Endothelial cell of umbilical vein (primary cell): ENCODE measurements around the gene UBE2Q2. TPM values are rescaled to one million over a fixed set of nuclear protein-coding genes. Genes with fewer than 3 reads are reported as not detected.

Source experiments
- BruUV-seq: library from RNA; stranded (reverse); fragments of 400-500 nt; replicated peaks from 2 replicates; lab custom pipeline; 2021; lab: Mats Ljungman, UMichigan
- CTCF ChIA-PET: fragments of 300-600, 350-600 bp; sonication (Branson Sonifier 250); formaldehyde crosslinking; loops from one replicate; lab custom pipeline; 2021; ENCODE audit warnings: antibody characterized with exemption, inconsistent platforms; lab: Charles Lee
- POLR2A ChIA-PET: fragments of 300-600, 350-600 bp; sonication (Branson Sonifier 250); formaldehyde crosslinking; loops from one replicate; lab custom pipeline; 2021; ENCODE audit warnings: antibody characterized with exemption, inconsistent platforms; lab: Charles Lee
- DNase-seq: peaks from one replicate; pipeline ENCODE4 v3.0.0-alpha.2; 2011; ENCODE audit warnings: low read depth, low spot score
- FAIRE-seq: peaks from 2 replicates; lab custom pipeline; 2011; peaks lifted over from hg19 to GRCh38; lab: Jason Lieb, UNC
- H2AFZ ChIP-seq: 2 replicates; pipeline ENCODE4 v1.6.0; 2012; ENCODE audit warnings: low read depth, low read length, control low read depth, inconsistent platforms
- H3K27ac ChIP-seq: 2 replicates; pipeline ENCODE4 v1.5.1; 2011; ENCODE audit warnings: low read depth, mild to moderate bottlenecking, control low read depth, low read length, moderate library complexity; ENCODE audit not compliant: insufficient read depth
- H3K27me3 ChIP-seq, 2 experiments: 2 replicates each; pipeline versions ENCODE4 v1.6.0 to v1.6.1; 2011; ENCODE audit warnings: low read length in 2 of 2, mixed read lengths in 1 of 2; ENCODE audit not compliant: control insufficient read depth in 2 of 2, insufficient read depth in 2 of 2
- H3K36me3 ChIP-seq, 2 experiments: 2 replicates in 1 of 2; 3 replicates in 1 of 2; pipeline ENCODE4 v1.5.1; 2011; ENCODE audit warnings: low read length in 2 of 2, mild to moderate bottlenecking in 1 of 2, moderate library complexity in 1 of 2; ENCODE audit not compliant: control insufficient read depth in 2 of 2, insufficient read depth in 2 of 2; ENCODE audit errors: extremely low read depth in 1 of 2
- H3K4me1 ChIP-seq: 3 replicates; pipeline ENCODE4 v1.5.1; 2011; ENCODE audit warnings: mild to moderate bottlenecking, low read length; ENCODE audit not compliant: control insufficient read depth, insufficient read depth; ENCODE audit errors: extremely low read depth
- H3K4me2 ChIP-seq: 2 replicates; pipeline ENCODE4 v1.6.1; 2011; ENCODE audit warnings: low read length, control low read depth, mixed read lengths; ENCODE audit not compliant: insufficient read depth
- H3K4me3 ChIP-seq, 3 experiments: fragments of 200-600 bp in 1 of 3; sonication (generic), shearing (Covaris generic) in 1 of 3; replicated peaks in 1 of 3; 2 replicates each; pipeline ENCODE4 v1.5.1; 2011 to 2016; ENCODE audit warnings: control low read depth in 3 of 3, low read length in 3 of 3, mild to moderate bottlenecking in 2 of 3, inconsistent platforms in 1 of 3, low read depth in 1 of 3, moderate library complexity in 1 of 3; ENCODE audit not compliant: insufficient read depth in 1 of 3
- H3K79me2 ChIP-seq: 2 replicates; pipeline ENCODE4 v1.6.0; 2012; ENCODE audit warnings: low read length, inconsistent platforms; ENCODE audit not compliant: control insufficient read depth, insufficient read depth
- H3K9ac ChIP-seq: replicated peaks from 2 replicates; pipeline ENCODE3; 2011; ENCODE audit warnings: low read length, control low read depth; ENCODE audit not compliant: insufficient read depth; ENCODE audit errors: extremely low read depth
- H3K9me1 ChIP-seq: replicated peaks from 3 replicates; pipeline ENCODE4 v1.6.0; 2011; ENCODE audit warnings: mild to moderate bottlenecking, low read length; ENCODE audit not compliant: control insufficient read depth, insufficient read depth; ENCODE audit errors: extremely low read depth
- H3K9me3 ChIP-seq: replicated peaks from 2 replicates; pipeline ENCODE4 v1.5.1; 2012; ENCODE audit warnings: low read length, inconsistent platforms; ENCODE audit not compliant: control insufficient read depth, insufficient read depth
- H4K20me1 ChIP-seq: replicated peaks from 2 replicates; pipeline ENCODE3; 2011; ENCODE audit warnings: mild to moderate bottlenecking, low read length; ENCODE audit not compliant: control insufficient read depth, insufficient read depth; ENCODE audit errors: extremely low read depth
- FOS ChIP-seq: IDR thresholded peaks from 2 replicates; pipeline ENCODE4 v1.6.1; 2011; ENCODE audit warnings: mild to moderate bottlenecking, low read length, moderate library complexity, borderline replicate concordance; ENCODE audit not compliant: insufficient read depth
- GATA2 ChIP-seq: IDR thresholded peaks from 2 replicates; pipeline ENCODE4 v1.7.0; 2011; ENCODE audit warnings: low read depth, mild to moderate bottlenecking, moderate library complexity, mixed read lengths, low read length; ENCODE audit not compliant: insufficient read length, insufficient read depth
- JUN ChIP-seq: IDR thresholded peaks from 2 replicates; pipeline ENCODE4 v1.6.1; 2011; ENCODE audit warnings: borderline replicate concordance, low read depth; ENCODE audit not compliant: insufficient read length, insufficient read depth
- MYC ChIP-seq: IDR thresholded peaks from one replicate; pipeline ENCODE4 v1.6.1; 2011; ENCODE audit warnings: mild to moderate bottlenecking, low read depth, low read length
- POLR2AphosphoS5 ChIP-seq: IDR thresholded peaks from 2 replicates; pipeline ENCODE4 v1.6.1; 2012; ENCODE audit warnings: low read depth, mild to moderate bottlenecking, control low read depth, low read length, moderate library complexity; ENCODE audit not compliant: insufficient read depth
- dilution Hi-C: fragments of 300-500 bp; cut with MboI; formaldehyde crosslinking; loops from one replicate; pipeline ENCODE4 v1.15.0; 2019; ENCODE audit warnings: low sequenced_read_pairs; ENCODE audit not compliant: extremely low pct_ligation_motif_present
- intact Hi-C: fragments of 100-400 bp; cut with micrococcal nuclease; formaldehyde crosslinking; loops from one replicate; pipeline ENCODE4 v1.10.0; 2022
- polyA plus RNA-seq, 4 experiments: library from polyadenylated mRNA; depleted of rRNA in 3 of 4; stranded (reverse) in 3 of 4; unstranded in 1 of 4; fragments of >200 nt; gene quantifications; 2 replicates each; pipeline versions ENCODE4 v1.2.1 to v1.2.3, GENCODE V29; 2011 to 2012; ENCODE audit warnings: missing spikeins in 1 of 4
- total RNA-seq: library from RNA; stranded (reverse); gene quantifications from 2 replicates; pipeline ENCODE4 v1.2.3, GENCODE V29; 2021
- TF ChIP-seq, protein P1 (sequence below), 2 donors: IDR thresholded peaks; 1 replicate in 1 of 2; 2 replicates in 1 of 2; pipeline ENCODE4 v1.5.1; 2011; ENCODE audit warnings: low read length in 2 of 2, mild to moderate bottlenecking in 2 of 2, moderate library complexity in 2 of 2, control low read depth in 1 of 2, inconsistent platforms in 1 of 2, low read depth in 1 of 2; ENCODE audit not compliant: insufficient read depth in 1 of 2; ENCODE audit errors: extremely low read depth in 1 of 2

The UBE2Q2 gene
- total and polyA plus RNA-seq, 2 donors (not counting 3 experiments of a cell fraction or from before 2014, with no cell fraction given), result 12.9 to 32.8 TPM

DNA sequence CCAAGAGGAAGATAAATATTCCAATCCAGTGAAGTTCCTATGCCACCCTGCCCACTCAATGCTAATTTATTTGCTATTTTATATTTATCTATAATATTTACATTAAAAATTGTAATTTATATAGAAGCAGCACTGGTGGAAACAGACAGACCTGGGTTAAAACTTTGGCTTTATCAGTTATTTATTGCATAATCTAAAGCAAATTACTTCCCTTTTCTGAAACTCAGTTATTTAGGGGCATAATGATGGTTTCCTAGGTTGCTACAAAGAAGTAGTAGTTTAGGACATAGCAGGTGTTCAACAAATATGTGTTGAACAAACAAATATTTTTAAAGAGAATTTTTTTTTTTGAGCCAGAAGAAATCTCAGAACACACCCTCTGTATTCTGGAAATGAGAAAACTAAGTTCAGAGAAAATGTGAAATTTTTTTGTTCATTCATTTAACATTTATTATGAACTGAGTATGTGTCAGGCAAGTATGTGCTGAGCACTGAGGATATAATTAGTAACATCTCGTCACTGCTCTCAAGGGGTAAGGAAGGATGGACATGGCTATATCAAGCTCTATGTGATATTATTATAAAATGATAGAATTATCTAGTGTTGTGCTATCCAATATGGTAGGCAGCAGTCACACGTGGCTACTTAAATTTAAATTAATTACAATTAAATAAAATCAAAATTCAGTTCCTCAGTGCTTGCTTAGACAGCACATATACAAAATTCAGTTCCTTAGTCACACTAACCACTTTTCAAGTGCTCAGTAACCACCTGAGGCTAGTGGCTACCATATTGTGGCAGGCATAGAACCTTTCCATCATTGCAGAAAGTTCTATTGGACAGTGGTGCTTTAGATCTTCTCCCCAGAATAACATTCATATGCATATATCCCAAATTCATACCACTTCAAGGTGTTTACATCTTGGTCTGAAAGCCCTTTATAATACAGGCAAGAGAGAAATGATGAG, 7.0 kb upstream of the UBE2Q2 start:
- intact Hi-C loops (no loop called here), dilution Hi-C loops (no loop called here)

More for the DNA sequence above, 7.0 kb upstream of the UBE2Q2 start:
- Histone ChIP-seq H3K27me3 (no peaks in the 10 kb centered on the region), H3K4me2 (no peak overlapping the region), H3K79me2 (no peaks in the 10 kb centered on the region), H4K20me1 (no peaks in the 10 kb centered on the region), H3K9me1 (no peaks in the 10 kb centered on the region), H2AFZ (no peak overlapping the region), H3K4me1 (peaks cover 10% of the 10 kb centered on the region), H3K36me3 (no peaks in the 10 kb centered on the region), H3K27ac (no peak overlapping the region), H3K9me3 (no peaks in the 10 kb centered on the region), H3K9ac (no peak overlapping the region), H3K4me3 (no peak overlapping the region)
- TF ChIP-seq, protein P1, sequence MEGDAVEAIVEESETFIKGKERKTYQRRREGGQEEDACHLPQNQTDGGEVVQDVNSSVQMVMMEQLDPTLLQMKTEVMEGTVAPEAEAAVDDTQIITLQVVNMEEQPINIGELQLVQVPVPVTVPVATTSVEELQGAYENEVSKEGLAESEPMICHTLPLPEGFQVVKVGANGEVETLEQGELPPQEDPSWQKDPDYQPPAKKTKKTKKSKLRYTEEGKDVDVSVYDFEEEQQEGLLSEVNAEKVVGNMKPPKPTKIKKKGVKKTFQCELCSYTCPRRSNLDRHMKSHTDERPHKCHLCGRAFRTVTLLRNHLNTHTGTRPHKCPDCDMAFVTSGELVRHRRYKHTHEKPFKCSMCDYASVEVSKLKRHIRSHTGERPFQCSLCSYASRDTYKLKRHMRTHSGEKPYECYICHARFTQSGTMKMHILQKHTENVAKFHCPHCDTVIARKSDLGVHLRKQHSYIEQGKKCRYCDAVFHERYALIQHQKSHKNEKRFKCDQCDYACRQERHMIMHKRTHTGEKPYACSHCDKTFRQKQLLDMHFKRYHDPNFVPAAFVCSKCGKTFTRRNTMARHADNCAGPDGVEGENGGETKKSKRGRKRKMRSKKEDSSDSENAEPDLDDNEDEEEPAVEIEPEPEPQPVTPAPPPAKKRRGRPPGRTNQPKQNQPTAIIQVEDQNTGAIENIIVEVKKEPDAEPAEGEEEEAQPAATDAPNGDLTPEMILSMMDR (IDR thresholded peaks at IDR 0.05; ENCODE audit: extremely low read depth in 1 of 2, insufficient read depth in 1 of 2, low read depth in 1 of 2, low read length in 2 of 2), result no peak
- TF ChIP-seq GATA2 (no peak), POLR2AphosphoS5 (no peak), JUN (no peak), FOS (no peak), MYC (no peak)
- no TSS peak for BruUV-seq
- ChIA-PET POLR2A (interaction anchor here (0.6 kb wide), 1 partner anchor 69 kb away, joined by 3 read pairs; no protein-coding TSS in a partner anchor), CTCF (interaction anchor here (0.9 to 2.2 kb wide), 6 partner anchors 7 to 303 kb away, joined by 3 to 10 read pairs (median 4); partner anchors contain the start of gene UBE2Q2)
- no peak for DNase-seq
- no peak for FAIRE-seq
